ENCODE measurements around the gene MYH14.

MYH14 gene

GRCh38 chr19:50322931-50323781, 119.7 kb downstream of the MYH14 start:
- no peak for TF ChIP-seq CTCF (conservative IDR thresholded peaks at IDR 0.05; ENCODE audit: low read depth, low read length)
- H3K4me3 ChIP-seq (ENCODE audit: low read length) = no peak overlapping the region
- no peak for DNase-seq (ENCODE audit: low read depth)

- H3K4me3 ChIP-seq (ENCODE audit: low read length) = no peak overlapping the region
- no peak for DNase-seq (ENCODE audit: low read depth)
- no peak for TF ChIP-seq CTCF (conservative IDR thresholded peaks at IDR 0.05; ENCODE audit: low read depth, low read length)
These were observed 120.3 kb downstream of the MYH14 start for GRCh38 chr19:50323782-50324133.

- no peak for DNase-seq (ENCODE audit: low read depth)
- TF ChIP-seq CTCF (conservative IDR thresholded peaks at IDR 0.05; ENCODE audit: low read depth, low read length) = no peak
- no peak overlapping the region for H3K4me3 ChIP-seq (ENCODE audit: low read length)
These were observed 120.9 kb downstream of the MYH14 start for GRCh38 chr19:50324331-50324730.

GRCh38 chr19:50325310-50326100, 122.1 kb downstream of the MYH14 start:
- H3K4me3 ChIP-seq (ENCODE audit: low read length) = no peak overlapping the region
- no peak for TF ChIP-seq CTCF (conservative IDR thresholded peaks at IDR 0.05; ENCODE audit: low read depth, low read length)
- no peak for DNase-seq (ENCODE audit: low read depth)

GRCh38 chr19:50326101-50326664, 122.8 kb downstream of the MYH14 start:
- no peak for TF ChIP-seq CTCF (conservative IDR thresholded peaks at IDR 0.05; ENCODE audit: low read depth, low read length)

GRCh38 chr19:50327013-50327412, 123.6 kb downstream of the MYH14 start:
- H3K4me3 ChIP-seq (ENCODE audit: low read length) = no peak overlapping the region
- TF ChIP-seq CTCF (conservative IDR thresholded peaks at IDR 0.05; ENCODE audit: low read depth, low read length) = no peak
- no peak for DNase-seq (ENCODE audit: low read depth)

More at GRCh38 chr19:50326101-50326664, 122.8 kb downstream of the MYH14 start:
- DNase-seq (ENCODE audit: low read depth) = no peak
- no peak overlapping the region for H3K4me3 ChIP-seq (ENCODE audit: low read length)

Data from retinal pigment epithelial cell (primary cell).